Osteoblast (primary cell): ENCODE data around the gene HINT3. TPM values are rescaled to one million over a fixed set of nuclear protein-coding genes. Genes with fewer than 3 reads are reported as not detected.
"Not testable (repeated sequence)": the region's sequence is repeated elsewhere in the genome, so short reads cannot be mapped to it uniquely, and the experiment has no call there.

Experiments
- DNase-seq: peaks from one replicate; pipeline ENCODE4 v3.0.0; 2011; ENCODE audit warnings: low spot score, mixed read lengths; ENCODE audit not compliant: insufficient read length; ENCODE audit errors: missing footprints
- H2AFZ ChIP-seq: 2 replicates; pipeline ENCODE4 v1.6.0; 2011; ENCODE audit warnings: mild to moderate bottlenecking, low read length
- H3K27ac ChIP-seq: 2 replicates; pipeline ENCODE4 v1.5.1; 2011; ENCODE audit warnings: mild to moderate bottlenecking, low read depth, low read length, moderate library complexity
- H3K27me3 ChIP-seq: 2 replicates; pipeline ENCODE4 v1.6.0; 2012; ENCODE audit warnings: mild to moderate bottlenecking, control low read depth, inconsistent platforms, low read length, moderate library complexity; ENCODE audit not compliant: insufficient read depth
- H3K36me3 ChIP-seq: 2 replicates; pipeline ENCODE4 v1.5.1; 2011; ENCODE audit warnings: mild to moderate bottlenecking, low read length, control low read depth, moderate library complexity; ENCODE audit not compliant: insufficient read depth
- H3K4me1 ChIP-seq: 2 replicates; pipeline ENCODE4 v1.5.1; 2011; ENCODE audit warnings: mild to moderate bottlenecking, low read length, control low read depth, moderate library complexity; ENCODE audit not compliant: insufficient read depth
- H3K4me2 ChIP-seq: 2 replicates; pipeline ENCODE4 v1.6.0; 2011; ENCODE audit warnings: mild to moderate bottlenecking, low read length; ENCODE audit not compliant: insufficient read depth
- H3K4me3 ChIP-seq: fragments of 200-600 bp; sonication (generic); 3 replicates; pipeline ENCODE4 v1.5.1; 2012; ENCODE audit warnings: mild to moderate bottlenecking, low read length, inconsistent platforms; ENCODE audit not compliant: insufficient read depth
- H3K79me2 ChIP-seq: 2 replicates; pipeline ENCODE4 v1.6.0; 2012; ENCODE audit warnings: mild to moderate bottlenecking, low read length, control low read depth, inconsistent platforms; ENCODE audit not compliant: insufficient read depth
- H3K9me3 ChIP-seq: 2 replicates; pipeline ENCODE4 v1.5.1; 2011; ENCODE audit warnings: low read depth, low read length, control low read depth
- H4K20me1 ChIP-seq: 2 replicates; pipeline ENCODE4 v1.6.0; 2012; ENCODE audit warnings: mild to moderate bottlenecking, low read length, control low read depth; ENCODE audit not compliant: insufficient read depth
- CTCF ChIP-seq: IDR thresholded peaks from 2 replicates; pipeline ENCODE4 v1.5.1; 2011; ENCODE audit warnings: mild to moderate bottlenecking, low read depth, low read length, moderate library complexity; ENCODE audit errors: extremely low read depth
- total RNA-seq: library from RNA; depleted of rRNA; stranded (reverse); fragments of >200 nt; gene quantifications from 2 replicates; pipeline ENCODE4 v1.2.3, GENCODE V29; 2012

The HINT3 gene
- total RNA-seq, 1 donor: 30.4 TPM

- Histone ChIP-seq H3K27me3 (no peaks in the 10 kb centered on the region), H2AFZ (no peak overlapping the region), H3K79me2 (no peaks in the 10 kb centered on the region), H3K4me2 (no peak overlapping the region), H3K27ac (no peak overlapping the region), H3K36me3 (peaks cover 28% of the 10 kb centered on the region), H3K4me3 (no peak overlapping the region), H3K4me1 (no peaks in the 10 kb centered on the region), H3K9me3 (no peaks in the 10 kb centered on the region), H4K20me1 (no peaks in the 10 kb centered on the region)
- no peak for DNase-seq
- no peak for TF ChIP-seq CTCF
Measured at GRCh38 chr6:126016591-126016990, 60.0 kb downstream of the HINT3 start.

GRCh38 chr6:126017668-126018067 lies 61.1 kb downstream of the HINT3 start:
- no peaks in the 10 kb centered on the region for H3K79me2 ChIP-seq
- no peaks in the 10 kb centered on the region for H4K20me1 ChIP-seq
- no peak overlapping the region for H3K4me3 ChIP-seq
- no peak for TF ChIP-seq CTCF
- peaks cover 28% of the 10 kb centered on the region for H3K36me3 ChIP-seq
- no peak overlapping the region for H2AFZ ChIP-seq
- DNase-seq: no peak
- H3K9me3 ChIP-seq: no peaks in the 10 kb centered on the region
- H3K27me3 ChIP-seq: no peaks in the 10 kb centered on the region
- H3K4me1 ChIP-seq: no peaks in the 10 kb centered on the region
- no peak overlapping the region for H3K27ac ChIP-seq
- no peak overlapping the region for H3K4me2 ChIP-seq

GRCh38 chr6:126020305-126021050 lies 63.9 kb downstream of the HINT3 start:
- H4K20me1 ChIP-seq: no peaks in the 10 kb centered on the region
- H3K27ac ChIP-seq: no peak overlapping the region
- no peak overlapping the region for H2AFZ ChIP-seq
- H3K9me3 ChIP-seq: no peaks in the 10 kb centered on the region
- no peak overlapping the region for H3K4me3 ChIP-seq
- no peak for TF ChIP-seq CTCF
- H3K27me3 ChIP-seq: no peaks in the 10 kb centered on the region
- no peaks in the 10 kb centered on the region for H3K4me1 ChIP-seq
- peaks cover 24% of the 10 kb centered on the region for H3K36me3 ChIP-seq
- no peak overlapping the region for H3K4me2 ChIP-seq
- H3K79me2 ChIP-seq: no peaks in the 10 kb centered on the region
- peak; percentile 17 for DNase-seq

GRCh38 chr6:126023474-126023873 lies 66.9 kb downstream of the HINT3 start:
- not testable (repeated sequence) for H4K20me1 ChIP-seq, DNase-seq, H2AFZ ChIP-seq, H3K9me3 ChIP-seq, H3K27ac ChIP-seq, H3K79me2 ChIP-seq, H3K4me3 ChIP-seq, H3K4me1 ChIP-seq, H3K4me2 ChIP-seq, H3K27me3 ChIP-seq
- H3K36me3 ChIP-seq: peaks cover 24% of the 10 kb centered on the region
